Activated naive CD4-positive, alpha-beta T cell treated with Interleukin-2 at 50 U/mL for 16 hours (primary cell): ENCODE results near the gene CD52.
"Not testable (repeated sequence)": the region's sequence is repeated elsewhere in the genome, so short reads cannot be mapped to it uniquely, and the experiment has no call there.

Experiments used
- DNase-seq: peaks from one replicate; pipeline ENCODE4 v3.0.0-alpha.2; 2020

The CD52 gene

DNA sequence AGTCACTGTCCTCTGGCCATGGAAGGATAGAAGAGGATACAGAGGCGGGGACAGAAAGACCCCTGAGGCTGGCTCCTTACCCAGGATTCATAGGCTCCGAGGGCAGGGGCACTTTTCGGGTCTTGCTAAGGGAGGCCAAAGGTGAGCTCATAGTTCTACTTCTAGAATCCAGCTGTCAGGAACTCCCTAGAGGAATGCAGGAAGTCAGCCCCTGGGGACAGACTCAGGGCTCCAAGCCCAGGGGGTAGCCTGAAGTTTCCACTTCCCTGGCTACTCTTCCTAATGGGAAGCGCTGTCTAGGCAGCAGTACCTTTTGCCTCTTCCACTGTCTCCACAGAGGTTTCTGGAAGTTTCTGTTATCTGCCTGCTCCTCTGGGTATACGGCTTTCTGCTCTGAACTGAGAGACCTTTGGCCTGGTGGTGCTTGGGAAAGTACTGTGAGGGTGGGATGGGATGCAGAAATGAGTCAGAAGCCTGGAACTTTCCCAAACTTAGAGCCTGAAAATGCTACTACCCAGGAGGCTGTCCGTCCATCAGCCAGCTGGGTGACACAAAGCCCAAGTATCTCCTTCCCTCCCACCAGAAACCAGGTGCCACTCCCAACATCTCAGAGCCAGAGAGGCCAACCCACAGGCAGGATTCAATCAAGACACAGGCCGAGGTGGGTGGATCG, 14.9 kb upstream of the CD52 start:
- DNase-seq, result no peak

DNA sequence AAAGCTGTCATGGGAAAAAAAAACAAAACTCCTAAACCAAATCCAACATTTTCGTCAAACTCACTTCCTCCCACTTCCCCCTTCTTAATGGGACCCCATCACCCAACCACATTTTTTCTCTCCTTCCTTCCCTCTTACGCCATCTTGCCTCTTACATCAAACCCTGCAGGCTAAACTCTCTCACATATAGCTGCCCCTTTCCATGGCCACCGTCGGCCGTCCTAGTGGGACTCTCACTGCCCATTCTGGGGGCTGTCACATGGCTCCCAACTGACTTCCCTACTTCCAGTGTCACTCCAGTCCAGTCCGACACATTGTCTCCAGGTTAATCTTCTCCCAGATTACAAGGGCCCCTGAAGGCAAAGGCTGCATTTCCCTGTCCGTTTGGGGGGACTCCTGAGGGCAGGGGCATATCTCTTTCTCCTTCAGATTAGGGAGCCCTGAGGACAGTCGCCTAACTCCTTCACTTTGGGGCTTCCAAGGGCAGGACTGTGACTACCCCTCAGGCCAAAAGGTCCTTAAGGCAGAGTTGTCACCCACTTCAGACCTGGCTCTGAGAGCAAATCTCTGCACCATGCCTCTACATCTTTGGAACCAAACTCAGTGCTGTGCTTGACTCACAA, 12.0 kb upstream of the CD52 start:
- DNase-seq, result no peak

DNA sequence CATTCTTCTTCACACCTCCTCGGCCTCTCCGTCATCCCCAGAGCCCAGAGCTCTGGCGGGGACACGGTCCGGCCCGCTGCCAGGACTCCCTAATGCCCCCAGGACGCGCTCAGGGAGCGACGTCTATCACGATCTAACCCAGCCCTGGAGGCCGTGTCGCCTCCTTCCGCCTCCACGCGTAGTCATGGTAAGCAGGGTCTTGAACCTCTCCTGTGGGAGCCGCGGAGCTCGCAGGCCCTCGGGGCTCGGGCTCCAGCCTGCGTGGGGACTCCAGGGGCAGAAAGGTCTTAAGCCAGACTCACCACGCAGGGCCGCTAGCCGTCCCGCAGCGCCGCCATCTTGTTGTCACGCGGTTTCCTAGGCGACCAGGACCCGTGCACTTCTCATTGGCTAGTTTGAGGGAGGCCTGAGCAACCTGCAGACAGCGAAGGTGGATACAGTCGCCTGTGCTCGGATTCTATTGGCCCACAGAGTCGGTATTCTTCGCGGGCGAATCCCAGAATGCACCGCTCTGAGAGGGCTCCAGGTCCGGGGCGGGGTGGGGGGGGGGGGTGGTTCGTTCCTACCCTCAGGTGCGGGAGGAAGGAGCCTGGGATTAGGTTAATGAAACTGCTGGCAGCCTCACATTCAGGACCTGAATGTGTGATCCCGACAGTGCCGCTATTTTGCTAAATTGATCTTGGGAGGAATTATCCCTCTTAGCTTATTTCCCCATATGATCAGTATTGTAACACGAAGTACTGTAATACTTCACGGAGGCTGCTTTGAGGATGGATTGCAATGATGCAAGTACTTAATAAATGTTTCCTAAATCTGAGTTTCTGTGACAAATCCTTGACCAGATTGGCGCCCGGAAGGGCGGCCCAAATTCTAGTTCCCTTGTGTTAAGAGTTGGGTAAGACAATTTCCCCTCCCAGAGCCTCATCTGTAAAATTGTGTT, 11.2 kb upstream of the CD52 start, which contains the start of gene UBXN11:
Gene UBXN11 (minus strand): TSS at position 347 of the 940 bp plus-strand sequence. CDS start 3,753 bp downstream, outside the sequence.
- peak; percentile 94 for DNase-seq

DNA sequence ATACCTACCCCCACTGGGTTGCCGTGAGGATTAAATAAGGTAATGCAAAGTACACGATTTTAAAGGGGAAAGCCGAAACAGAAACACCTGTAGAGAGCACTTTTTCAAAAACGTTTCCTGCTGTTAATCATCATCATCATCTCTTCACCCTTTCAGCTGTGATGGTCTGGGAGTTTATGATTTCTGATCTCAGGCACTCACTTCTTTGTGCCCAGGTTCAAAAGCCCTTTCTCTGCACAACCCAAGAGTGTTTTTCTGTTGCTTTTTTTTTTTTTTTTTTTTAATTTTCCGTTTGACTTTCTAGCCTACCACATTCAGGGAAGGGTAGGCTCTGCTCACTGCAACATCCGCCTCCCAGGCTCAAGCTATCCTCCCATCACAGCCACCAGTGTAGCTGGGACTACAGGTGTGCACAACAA, 10.4 kb upstream of the CD52 start:
- no peak for DNase-seq

GRCh38 chr1:26307966-26308899, 9.5 kb upstream of the CD52 start:
- not testable (repeated sequence) for DNase-seq

DNA sequence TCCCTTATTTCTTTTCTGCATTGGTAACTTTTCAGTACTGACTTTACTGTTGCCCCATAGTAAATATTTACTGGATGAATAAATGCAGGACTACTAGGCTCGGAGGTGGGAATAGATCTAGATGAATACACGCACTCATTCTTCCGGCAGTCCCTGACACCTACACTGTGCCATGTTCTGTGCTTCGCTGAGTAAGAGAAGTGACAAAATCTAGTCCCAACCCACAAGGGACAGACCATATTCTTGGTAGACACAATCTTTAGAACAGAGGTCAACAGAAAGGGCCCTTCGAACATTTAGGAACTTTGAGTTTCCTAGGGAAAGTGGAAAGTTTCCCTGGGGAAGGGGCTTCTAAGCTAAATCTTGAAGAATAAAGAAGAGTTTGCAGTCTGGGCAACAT, 3.3 kb upstream of the CD52 start:
- DNase-seq, result no peak

GRCh38 chr1:26315874-26316850, 1.6 kb upstream of the CD52 start:
- DNase-seq, result no peak

- no peak for DNase-seq
These were observed 612 bp upstream of the CD52 start for GRCh38 chr1:26317146-26317545.

DNA sequence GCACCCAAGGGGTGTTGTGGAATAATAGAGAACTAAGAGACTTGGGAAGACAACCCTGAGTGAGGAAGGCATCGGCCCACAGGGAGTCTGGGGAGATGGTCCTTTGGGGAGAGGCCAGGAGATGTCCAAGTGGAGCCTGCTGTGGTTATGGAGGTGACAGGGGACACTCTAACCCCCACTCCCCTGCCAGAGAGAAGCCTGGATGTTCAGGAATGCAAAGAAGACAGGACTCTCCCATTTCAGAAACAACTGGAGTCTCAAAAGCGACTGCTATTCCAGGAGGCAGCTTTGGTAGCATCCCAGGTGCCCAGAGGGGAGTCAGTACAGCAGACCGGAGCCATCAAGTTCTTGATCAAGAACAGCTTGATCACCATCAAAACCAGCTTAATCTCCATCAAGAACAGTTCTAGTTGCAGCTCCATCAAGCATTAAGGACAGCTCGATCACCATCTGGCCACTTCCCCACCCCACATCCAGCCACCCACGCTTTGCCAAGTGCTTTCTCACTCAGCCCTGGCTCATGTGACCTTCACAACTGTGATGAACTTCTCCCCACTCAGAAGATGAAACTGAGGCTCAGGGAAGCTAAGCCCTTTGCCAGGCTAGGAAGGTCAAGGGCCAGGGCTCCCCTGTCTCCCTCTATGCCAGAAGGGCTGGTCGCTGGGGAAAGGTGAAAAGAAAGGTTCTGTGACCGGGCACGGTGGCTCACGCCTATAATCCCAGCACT, 743 bp downstream of the CD52 start:
- peak; percentile 45 for DNase-seq

DNA sequence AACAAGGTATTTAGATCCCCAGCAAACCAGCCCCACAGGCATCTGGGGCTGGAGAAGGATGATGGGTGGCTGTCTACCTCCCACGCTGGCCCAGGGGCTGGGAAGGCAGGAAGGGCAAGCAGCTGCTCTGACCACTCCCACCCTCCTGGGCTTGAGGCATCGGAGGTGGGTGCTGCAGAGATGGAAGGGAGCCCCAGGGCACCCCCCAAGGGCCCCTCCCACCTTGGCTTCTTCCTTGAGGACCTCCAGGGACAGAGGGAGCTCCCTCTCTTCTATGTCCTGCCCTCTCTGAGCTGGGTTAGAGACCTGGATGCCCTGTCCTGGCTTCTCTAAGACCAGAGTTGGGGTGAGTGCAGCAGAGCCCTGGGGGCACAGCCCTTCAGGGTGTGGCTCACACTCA, 3.1 kb downstream of the CD52 start:
- no peak for DNase-seq

- DNase-seq, result peak; percentile 95
These were observed 3.7 kb downstream of the CD52 start for GRCh38 chr1:26321315-26322041.

- DNase-seq, result no peak
These were observed 4.2 kb downstream of the CD52 start for GRCh38 chr1:26322042-26322331.

GRCh38 chr1:26323382-26323781, 5.6 kb downstream of the CD52 start:
- DNase-seq, result no peak

DNA sequence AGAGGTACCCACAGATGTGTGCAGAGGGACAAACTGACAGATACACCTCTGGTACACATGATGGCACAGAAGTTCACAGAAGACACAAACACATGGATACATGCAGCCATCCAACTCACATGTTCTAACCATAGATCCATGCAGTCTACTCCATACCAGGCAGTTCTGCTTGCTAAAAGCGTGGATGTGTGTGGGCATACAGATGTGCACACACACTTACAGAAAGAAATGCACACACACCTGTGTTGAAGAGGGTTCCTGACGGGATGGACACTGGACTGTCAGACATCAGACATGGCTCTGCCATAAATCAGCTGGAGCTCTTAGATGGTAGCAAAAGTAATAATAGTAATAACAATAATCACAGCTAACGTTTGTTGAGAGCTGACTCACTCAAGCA, 6.8 kb downstream of the CD52 start:
- DNase-seq, result no peak

- DNase-seq, result no peak
These were observed 10.2 kb downstream of the CD52 start for GRCh38 chr1:26327956-26328362.

DNA sequence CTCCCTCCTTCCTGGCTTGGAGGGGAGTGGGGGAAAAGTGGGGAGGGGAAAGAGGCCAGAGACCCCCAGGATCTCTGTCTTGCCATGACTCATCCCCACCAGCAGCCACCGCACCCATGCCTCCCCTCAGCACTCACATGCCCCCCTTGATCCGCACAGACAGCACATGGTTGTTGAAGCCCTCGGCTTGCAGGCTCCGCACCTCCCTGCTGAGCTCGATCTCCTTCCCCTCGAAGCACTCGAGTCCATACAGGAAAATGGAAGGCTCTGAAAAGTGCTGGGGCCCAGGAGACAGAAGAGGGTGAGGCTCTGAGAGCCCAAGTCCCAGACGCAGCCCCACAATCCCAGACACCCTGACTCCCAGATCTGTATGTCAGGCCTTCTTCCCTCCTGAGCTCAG, 10.8 kb downstream of the CD52 start:
- DNase-seq, result no peak

- DNase-seq, result not testable (repeated sequence)
These were observed 11.6 kb downstream of the CD52 start for GRCh38 chr1:26329380-26329779.

- DNase-seq, result no peak
These were observed 12.5 kb downstream of the CD52 start for GRCh38 chr1:26330276-26330675.

DNA sequence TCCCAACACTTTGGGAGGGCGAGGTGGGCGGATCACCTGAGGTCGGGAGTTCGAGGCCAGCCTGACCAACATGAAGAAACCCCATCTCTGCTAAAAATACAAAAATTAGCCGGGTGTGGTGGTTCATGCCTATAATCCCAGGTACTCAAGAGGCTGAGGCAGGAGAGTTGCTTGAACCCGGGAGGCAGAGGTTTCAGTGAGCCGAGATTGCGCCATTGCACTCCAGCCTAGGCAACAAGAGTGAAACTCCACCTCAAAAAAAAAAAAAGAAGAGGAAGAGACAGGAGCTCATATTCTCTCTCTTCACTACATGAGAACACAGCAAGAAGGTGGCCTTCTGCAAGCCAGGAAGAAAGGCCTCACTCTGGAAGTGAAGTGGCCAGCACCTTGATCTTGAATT, 15.6 kb downstream of the CD52 start:
- not testable (repeated sequence) for DNase-seq
